H1 (cell line): Measurements from ENCODE around the gene RAP1GDS1. TPM values are rescaled to one million over a fixed set of nuclear protein-coding genes. Genes with fewer than 3 reads are reported as not detected.

Experiments
- CTCF ChIA-PET: fragments of 300-600 bp; sonication (Branson Sonifier 250); formaldehyde crosslinking; loops from one replicate; lab custom pipeline; 2021; ENCODE audit not compliant: partially characterized antibody; lab: Charles Lee
- POLR2A ChIA-PET: fragments of 300-600 bp; sonication (Branson Sonifier 250); formaldehyde crosslinking; loops from one replicate; lab custom pipeline; 2021; ENCODE audit warnings: inconsistent platforms; ENCODE audit not compliant: partially characterized antibody; lab: Charles Lee
- DNase-seq, 2 experiments: peaks; one replicate each; pipeline versions ENCODE4 v3.0.0 to v3.0.0-alpha.2; 2010 to 2022; ENCODE audit warnings: low spot score in 2 of 2, low read depth in 1 of 2, mixed read lengths in 1 of 2
- FAIRE-seq: peaks from 2 replicates; lab custom pipeline; 2011; peaks lifted over from hg19 to GRCh38; lab: Jason Lieb, UNC
- H2AFZ ChIP-seq: 2 replicates; pipeline ENCODE4 v1.8.1; 2012; ENCODE audit warnings: low read length, inconsistent platforms
- H2AK5ac ChIP-seq: 2 replicates; pipeline ENCODE4 v1.6.1; 2013; ENCODE audit warnings: low read depth, low read length
- H2BK120ac ChIP-seq: replicated peaks from 2 replicates; pipeline ENCODE3; 2013; ENCODE audit warnings: low read depth, low read length, inconsistent platforms
- H2BK12ac ChIP-seq: 2 replicates; pipeline ENCODE4 v1.6.1; 2013; ENCODE audit warnings: low read depth, low read length
- H2BK15ac ChIP-seq: 2 replicates; pipeline ENCODE4 v1.6.1; 2013; ENCODE audit warnings: low read length
- H2BK20ac ChIP-seq: 2 replicates; pipeline ENCODE4 v1.6.1; 2013; ENCODE audit warnings: low read length
- H2BK5ac ChIP-seq: 2 replicates; pipeline ENCODE4 v1.6.1; 2013; ENCODE audit warnings: low read depth, low read length
- H3K14ac ChIP-seq: 2 replicates; pipeline ENCODE4 v1.6.1; 2013; ENCODE audit warnings: inconsistent platforms; ENCODE audit not compliant: insufficient read length
- H3K18ac ChIP-seq: 2 replicates; pipeline ENCODE4 v1.6.1; 2013; ENCODE audit warnings: low read length; ENCODE audit errors: extremely low read depth
- H3K23ac ChIP-seq: 2 replicates; pipeline ENCODE4 v1.6.1; 2013; ENCODE audit warnings: inconsistent platforms; ENCODE audit not compliant: insufficient read length
- H3K23me2 ChIP-seq: 2 replicates; pipeline ENCODE4 v1.6.1; 2013; ENCODE audit warnings: low read depth, low read length
- H3K27ac ChIP-seq: 2 replicates; pipeline ENCODE4 v1.6.1; 2011; ENCODE audit warnings: low read depth, low read length, inconsistent platforms
- H3K27me3 ChIP-seq, 4 experiments: replicated peaks in 1 of 4; 1 replicate in 1 of 4; 2 replicates in 3 of 4; pipeline versions ENCODE4 v1.6.1 to v1.8.1; 2011 to 2013; ENCODE audit warnings: low read length in 3 of 4, mild to moderate bottlenecking in 3 of 4, inconsistent platforms in 2 of 4, mixed read lengths in 2 of 4, moderate library complexity in 1 of 4; ENCODE audit not compliant: control insufficient read depth in 3 of 4, insufficient read depth in 3 of 4; ENCODE audit errors: extremely low read depth in 1 of 4
- H3K36me3 ChIP-seq, 4 experiments: 2 replicates each; pipeline versions ENCODE4 v1.6.1 to v1.8.1; 2011 to 2013; ENCODE audit warnings: mild to moderate bottlenecking in 4 of 4, low read length in 3 of 4, moderate library complexity in 2 of 4, control low read depth in 1 of 4, inconsistent platforms in 1 of 4; ENCODE audit not compliant: insufficient read depth in 4 of 4, control insufficient read depth in 2 of 4
- H3K4ac ChIP-seq: replicated peaks from 2 replicates; pipeline ENCODE3; 2013; ENCODE audit warnings: low read length, low read depth, mixed read lengths, inconsistent platforms; ENCODE audit not compliant: insufficient read length
- H3K4me1 ChIP-seq, 4 experiments: replicated peaks in 1 of 4; 1 replicate in 1 of 4; 2 replicates in 3 of 4; pipeline versions ENCODE4 v1.6.1 to v1.8.1; 2011 to 2013; ENCODE audit warnings: low read length in 3 of 4, inconsistent platforms in 2 of 4, mixed read lengths in 1 of 4; ENCODE audit not compliant: insufficient read depth in 4 of 4, control insufficient read depth in 3 of 4
- H3K4me2 ChIP-seq, 2 experiments: 2 replicates each; pipeline versions ENCODE4 v1.6.1 to v1.8.1; 2011 to 2013; ENCODE audit warnings: low read depth in 2 of 2, low read length in 2 of 2, control low read depth in 1 of 2, inconsistent platforms in 1 of 2, mild to moderate bottlenecking in 1 of 2; ENCODE audit not compliant: insufficient read depth in 1 of 2
- H3K4me3 ChIP-seq, 4 experiments: fragments of 200-600, 300-600 bp in 1 of 4; sonication (generic), shearing (Covaris generic), sonication (Bioruptor Twin) in 1 of 4; 2 replicates each; pipeline versions ENCODE4 v1.5.1 to v1.8.1; 2011 to 2016; ENCODE audit warnings: low read length in 4 of 4, low read depth in 3 of 4, control low read depth in 2 of 4, inconsistent platforms in 2 of 4, mild to moderate bottlenecking in 2 of 4, mixed read lengths in 1 of 4, moderate library complexity in 1 of 4; ENCODE audit not compliant: insufficient read depth in 2 of 4; ENCODE audit errors: extremely low read depth in 1 of 4
- H3K56ac ChIP-seq: replicated peaks from 2 replicates; pipeline ENCODE3; 2013; ENCODE audit warnings: low read depth, mild to moderate bottlenecking, mixed read lengths, low read length, inconsistent platforms; ENCODE audit not compliant: insufficient read length
- H3K79me1 ChIP-seq: 2 replicates; pipeline ENCODE4 v1.6.1; 2013; ENCODE audit warnings: low read depth, low read length, control low read depth
- H3K79me2 ChIP-seq, 2 experiments: 2 replicates each; pipeline versions ENCODE4 v1.6.1 to v1.8.1; 2012 to 2013; ENCODE audit warnings: low read length in 2 of 2, mild to moderate bottlenecking in 2 of 2, inconsistent platforms in 1 of 2; ENCODE audit not compliant: insufficient read depth in 2 of 2, control insufficient read depth in 1 of 2
- H3K9ac ChIP-seq, 4 experiments: replicated peaks in 1 of 4; 1 replicate in 1 of 4; 2 replicates in 3 of 4; pipeline versions ENCODE4 v1.6.1 to v1.8.1; 2011 to 2013; ENCODE audit warnings: low read depth in 3 of 4, low read length in 3 of 4, control low read depth in 2 of 4, mild to moderate bottlenecking in 2 of 4, moderate library complexity in 2 of 4, inconsistent platforms in 1 of 4; ENCODE audit errors: extremely low read depth in 1 of 4
- H3K9me3 ChIP-seq, 2 experiments: 2 replicates each; pipeline versions ENCODE4 v1.6.1 to v1.8.1; 2012 to 2013; ENCODE audit warnings: mild to moderate bottlenecking in 2 of 2, moderate library complexity in 2 of 2, control low read depth in 1 of 2, inconsistent platforms in 1 of 2, low read depth in 1 of 2, low read length in 1 of 2, mixed read lengths in 1 of 2; ENCODE audit not compliant: insufficient read depth in 2 of 2
- H4K20me1 ChIP-seq, 2 experiments: replicated peaks in 1 of 2; 2 replicates each; pipeline versions ENCODE3 to v1.8.1; 2011 to 2013; ENCODE audit warnings: inconsistent platforms in 2 of 2, low read length in 2 of 2, mild to moderate bottlenecking in 1 of 2; ENCODE audit not compliant: insufficient read depth in 2 of 2, control insufficient read depth in 1 of 2
- H4K5ac ChIP-seq: 2 replicates; pipeline ENCODE4 v1.6.1; 2013; ENCODE audit warnings: low read length, low read depth, mixed read lengths, inconsistent platforms; ENCODE audit not compliant: insufficient read length
- H4K8ac ChIP-seq: 2 replicates; pipeline ENCODE4 v1.8.0; 2013; ENCODE audit warnings: mild to moderate bottlenecking, moderate library complexity, low read length, inconsistent platforms; ENCODE audit not compliant: insufficient read depth; ENCODE audit errors: extremely low read depth
- H4K91ac ChIP-seq: replicated peaks from 2 replicates; pipeline ENCODE3; 2013; ENCODE audit warnings: low read length, mixed read lengths, inconsistent platforms; ENCODE audit not compliant: insufficient read length
- EGR1 ChIP-seq: IDR thresholded peaks from 2 replicates; pipeline ENCODE4 v1.6.1; 2011; ENCODE audit warnings: low read depth, low read length, borderline replicate concordance
- GTF2F1 ChIP-seq: IDR thresholded peaks from 2 replicates; pipeline ENCODE4 v1.6.1; 2012; ENCODE audit warnings: low read depth, low read length, improper control_type of control experiment, borderline replicate concordance
- HDAC6 ChIP-seq: IDR thresholded peaks from one replicate; pipeline ENCODE4 v1.7.1; 2012; ENCODE audit warnings: low read depth, mild to moderate bottlenecking, inconsistent platforms, low read length, moderate library complexity
- SIX5 ChIP-seq: IDR thresholded peaks from 2 replicates; pipeline ENCODE4 v1.6.1; 2011; ENCODE audit warnings: mild to moderate bottlenecking, low read depth, low read length
- SP1 ChIP-seq: IDR thresholded peaks from 2 replicates; pipeline ENCODE4 v1.6.1; 2011; ENCODE audit warnings: low read depth, low read length
- TEAD4 ChIP-seq: IDR thresholded peaks from 2 replicates; pipeline ENCODE4 v1.6.1; 2012; ENCODE audit warnings: low read depth, low read length, inconsistent platforms, mixed read lengths
- ZNF274 ChIP-seq: IDR thresholded peaks from 2 replicates; pipeline ENCODE4 v1.7.0; 2012; ENCODE audit warnings: low read length, borderline replicate concordance; ENCODE audit errors: extremely low read depth
- WGBS, 2 experiments: shearing (Covaris generic) in 1 of 2; methylation state at CpG; one replicate each; pipeline versions ENCODE4 v1.1.6 to v1.1.7; 2013 to 2015; ENCODE audit warnings: low lambda C conversion rate in 2 of 2, mixed read lengths in 2 of 2, inconsistent platforms in 1 of 2, low coverage in 1 of 2, missing lambda C conversion rate in 1 of 2; ENCODE audit not compliant: insufficient replicate concordance in 2 of 2, insufficient coverage in 1 of 2, insufficient read length in 1 of 2; ENCODE audit errors: extremely low coverage in 1 of 2, missing lambda C conversion rate in 1 of 2; 5-methylcytosine and 5-hydroxymethylcytosine counted together
- polyA plus RNA-seq, 7 experiments: library from polyadenylated mRNA; depleted of rRNA in 3 of 7; stranded (reverse) in 5 of 7; unstranded in 2 of 7; fragments of >200 nt in 5 of 7; fragments of 200-250 nt in 2 of 7; gene quantifications; 1 replicate in 5 of 7; 2 replicates in 1 of 7; 4 replicates in 1 of 7; pipeline versions ENCODE4 v1.2.1 to v1.2.3, GENCODE V29; 2011 to 2013; ENCODE audit warnings: missing spikeins in 2 of 7, mixed read lengths in 2 of 7
- total RNA-seq: library from RNA; stranded (reverse); fragmentation: NEBNext Ultra II Directional; extraction: Animal tissue kit (Norgen Biotek cat#: 25700); gene quantifications from 2 replicates; pipeline ENCODE4 v1.2.1, GENCODE V29; 2021

Gene RAP1GDS1
- total and polyA plus RNA-seq, 2 of the 8 experiments (the other 6 are each of a cell fraction or from before 2014, with no cell fraction given): 12.8 to 31.9 TPM

GRCh38 chr4:98352396-98352795, 91.2 kb downstream of the RAP1GDS1 start:
- no peak overlapping the region for H2BK5ac ChIP-seq
- H3K23me2 ChIP-seq: no peaks in the 10 kb centered on the region
- H3K36me3 ChIP-seq: no peaks in the 10 kb centered on the region
- H3K18ac ChIP-seq: no peak overlapping the region
- no peak overlapping the region for H3K4me3 ChIP-seq
- ChIA-PET CTCF (no interaction called here), POLR2A (no interaction called here)
- no peak overlapping the region for H4K91ac ChIP-seq
- FAIRE-seq (no peak), DNase-seq (no peak)
- no peak overlapping the region for H3K9ac ChIP-seq
- no peak overlapping the region for H4K5ac ChIP-seq
- no peak overlapping the region for H4K8ac ChIP-seq
- H3K79me1 ChIP-seq: no peaks in the 10 kb centered on the region
- WGBS, 2 experiments: 89 to 100% methylated on average over 1 to 7 of the region's 7 CpGs
- H3K9me3 ChIP-seq: no peaks in the 10 kb centered on the region
- H2BK20ac ChIP-seq: no peak overlapping the region
- no peak overlapping the region for H3K4ac ChIP-seq
- no peak overlapping the region for H2BK12ac ChIP-seq
- H2AK5ac ChIP-seq: no peak overlapping the region
- no peak overlapping the region for H3K23ac ChIP-seq
- no peak overlapping the region for H3K14ac ChIP-seq
- H2BK15ac ChIP-seq: no peak overlapping the region
- no peak overlapping the region for H3K56ac ChIP-seq
- TF ChIP-seq ZNF274 (no peak), TEAD4 (no peak), HDAC6 (no peak), SP1 (no peak), GTF2F1 (no peak), SIX5 (no peak), EGR1 (no peak)
- H3K27me3 ChIP-seq: no peaks in the 10 kb centered on the region
- no peaks in the 10 kb centered on the region for H3K4me1 ChIP-seq
- no peaks in the 10 kb centered on the region for H4K20me1 ChIP-seq
- no peaks in the 10 kb centered on the region for H3K79me2 ChIP-seq
- no peak overlapping the region for H3K27ac ChIP-seq
- H3K4me2 ChIP-seq: no peak overlapping the region
- H2BK120ac ChIP-seq: no peak overlapping the region
- H2AFZ ChIP-seq: no peak overlapping the region
